Neural cell (in vitro differentiated cells): ENCODE results near the gene BLTP3B. TPM values are rescaled to one million over a fixed set of nuclear protein-coding genes. Genes with fewer than 3 reads are reported as not detected.
A peak's percentile ranks its signal among the peaks of the same experiment; 100 is the strongest.

Source experiments
- H2AFZ ChIP-seq: fragments of 200-600, 300-800 bp; sonication (generic), shearing (Covaris generic); 2 replicates; pipeline ENCODE4 v1.6.0; 2014; ENCODE audit warnings: low read depth, mild to moderate bottlenecking, antibody characterized with exemption, low read length, moderate library complexity
- H3F3A ChIP-seq: fragments of 200-600 bp; shearing (Covaris generic); 2 replicates; pipeline ENCODE4 v1.6.1; 2016; ENCODE audit warnings: mild to moderate bottlenecking, moderate library complexity, mixed read lengths, antibody characterized with exemption, low read length; ENCODE audit not compliant: insufficient read depth, poor library complexity, severe bottlenecking
- H3K27ac ChIP-seq: fragments of 200-600, 300-800 bp; sonication (generic), shearing (Covaris generic); 2 replicates; pipeline ENCODE4 v1.5.1; 2014; ENCODE audit warnings: mild to moderate bottlenecking, low read length, moderate library complexity
- H3K27me3 ChIP-seq: fragments of 300-800, 200-600 bp; sonication (generic), shearing (Covaris generic); 2 replicates; pipeline ENCODE4 v1.6.0; 2014; ENCODE audit warnings: mild to moderate bottlenecking, low read depth, low read length, moderate library complexity; ENCODE audit not compliant: insufficient read depth
- H3K36me3 ChIP-seq: fragments of 300-800, 200-600 bp; sonication (generic), shearing (Covaris generic); 2 replicates; pipeline ENCODE4 v1.5.1; 2014; ENCODE audit warnings: mild to moderate bottlenecking, antibody characterized with exemption, low read length, moderate library complexity; ENCODE audit not compliant: insufficient read depth
- H3K4me2 ChIP-seq: fragments of 300-800, 200-600 bp; sonication (generic), shearing (Covaris generic); 2 replicates; pipeline ENCODE4 v1.6.0; 2014; ENCODE audit warnings: mild to moderate bottlenecking, low read length
- H3K4me3 ChIP-seq: fragments of 300-800, 200-600 bp; sonication (generic), shearing (Covaris generic); 2 replicates; pipeline ENCODE4 v1.5.1; 2014; ENCODE audit warnings: mild to moderate bottlenecking, low read length, moderate library complexity
- H3K79me2 ChIP-seq: fragments of 200-600 bp; shearing (Covaris generic); replicated peaks from 2 replicates; pipeline ENCODE4 v1.6.0; 2014; ENCODE audit warnings: mild to moderate bottlenecking, low read length, moderate library complexity; ENCODE audit not compliant: insufficient read depth
- H3K9ac ChIP-seq: fragments of 300-800, 200-600 bp; sonication (generic), shearing (Covaris generic); 2 replicates; pipeline ENCODE4 v1.6.1; 2016; ENCODE audit warnings: mild to moderate bottlenecking, low read length, mixed read lengths
- H3K9me2 ChIP-seq: fragments of 200-600 bp; shearing (Covaris generic); 2 replicates; pipeline ENCODE4 v1.6.1; 2016; ENCODE audit warnings: mild to moderate bottlenecking, low read length, mixed read lengths; ENCODE audit not compliant: insufficient read depth
- H3K9me3 ChIP-seq: fragments of 200-600, 300-800 bp; sonication (generic), shearing (Covaris generic); 2 replicates; pipeline ENCODE4 v1.6.1; 2016; ENCODE audit warnings: mild to moderate bottlenecking, mixed run types, low read length, moderate library complexity, mixed read lengths
- H4K20me1 ChIP-seq: fragments of 200-600 bp; shearing (Covaris generic); 2 replicates; pipeline ENCODE4 v1.6.1; 2016; ENCODE audit warnings: mild to moderate bottlenecking, mixed run types; ENCODE audit not compliant: insufficient read depth
- EP300 ChIP-seq: fragments of 450-650 bp; conservative IDR thresholded peaks from 2 replicates; pipeline ENCODE4 v1.6.1; 2014; ENCODE audit warnings: antibody characterized with exemption, mild to moderate bottlenecking, moderate library complexity; ENCODE audit not compliant: poor library complexity, severe bottlenecking
- EZH2 ChIP-seq: fragments of 200-600, 300-800 bp; shearing (Covaris generic), sonication (generic); IDR thresholded peaks from 2 replicates; pipeline ENCODE4 v1.6.1; 2014; ENCODE audit warnings: antibody characterized with exemption, low read length, borderline replicate concordance, mild to moderate bottlenecking; ENCODE audit not compliant: insufficient read depth, poor library complexity, severe bottlenecking
- MXI1 ChIP-seq: fragments of 450-650 bp; conservative IDR thresholded peaks from 2 replicates; pipeline ENCODE4 v1.6.1; 2014; ENCODE audit warnings: antibody characterized with exemption, mild to moderate bottlenecking; ENCODE audit not compliant: poor library complexity, severe bottlenecking
- POLR2AphosphoS5 ChIP-seq: IDR thresholded peaks from 2 replicates; pipeline ENCODE4 v1.6.1; 2012
- RAD21 ChIP-seq: fragments of 450-650 bp; conservative IDR thresholded peaks from 2 replicates; pipeline ENCODE4 v1.6.1; 2014; ENCODE audit warnings: antibody characterized with exemption, mild to moderate bottlenecking, moderate library complexity
- SMC3 ChIP-seq: fragments of 450-650 bp; conservative IDR thresholded peaks from 2 replicates; pipeline ENCODE4 v1.6.1; 2014; ENCODE audit warnings: antibody characterized with exemption, mild to moderate bottlenecking, moderate library complexity; ENCODE audit not compliant: poor library complexity
- TAF1 ChIP-seq: IDR thresholded peaks from 2 replicates; pipeline ENCODE4 v1.6.1; 2012; ENCODE audit warnings: low read depth
- polyA plus RNA-seq: library from polyadenylated mRNA; depleted of rRNA; stranded (reverse); fragments of >200 nt; gene quantifications from 2 replicates; pipeline ENCODE4 v1.2.3, GENCODE V29; 2014
- TF ChIP-seq, protein P1 (sequence below): fragments of 450-650 bp; IDR thresholded peaks from 2 replicates; pipeline ENCODE4 v1.5.1; 2014; ENCODE audit warnings: antibody characterized with exemption, mild to moderate bottlenecking, moderate library complexity; ENCODE audit not compliant: poor library complexity, severe bottlenecking
- TF ChIP-seq, protein P2 (sequence below): IDR thresholded peaks from 2 replicates; pipeline ENCODE4 v1.6.1; 2012; ENCODE audit warnings: borderline replicate concordance

BLTP3B gene
- polyA plus RNA-seq, 1 donor from 2014 or later = 31.6 TPM

DNA sequence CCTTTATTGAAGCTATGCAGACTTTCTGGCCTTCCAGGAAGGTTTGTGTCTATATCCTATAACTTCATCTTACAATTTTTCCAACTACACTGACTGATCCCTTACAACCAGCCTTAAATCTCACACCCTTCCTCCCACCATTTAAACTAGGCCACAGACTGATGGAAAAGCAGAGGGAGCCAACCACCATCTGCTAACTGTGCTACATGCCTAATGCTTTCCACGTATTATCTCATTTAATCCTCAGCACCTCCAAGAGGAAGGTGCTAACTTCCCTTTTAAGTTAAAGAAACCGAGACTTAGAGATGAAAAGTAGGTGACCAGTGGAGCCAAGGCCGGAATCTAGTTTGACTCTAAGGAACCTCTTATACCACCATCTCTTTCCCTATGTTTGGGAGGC lies 22.7 kb upstream of the BLTP3B start:
- Histone ChIP-seq H4K20me1 (no peaks in the 10 kb centered on the region), H3K4me3 (no peak overlapping the region), H3K9me3 (no peaks in the 10 kb centered on the region), H3K79me2 (no peaks in the 10 kb centered on the region), H2AFZ (no peak overlapping the region), H3K36me3 (no peaks in the 10 kb centered on the region), H3K9me2 (no peaks in the 10 kb centered on the region), H3K27me3 (no peaks in the 10 kb centered on the region), H3K9ac (no peak overlapping the region), H3K4me2 (no peak overlapping the region), H3F3A (no peaks in the 10 kb centered on the region), H3K27ac (no peak overlapping the region)
- TF ChIP-seq SMC3 = no peak
- no peak for TF ChIP-seq MXI1
- no peak for TF ChIP-seq POLR2AphosphoS5
- TF ChIP-seq, protein P1, sequence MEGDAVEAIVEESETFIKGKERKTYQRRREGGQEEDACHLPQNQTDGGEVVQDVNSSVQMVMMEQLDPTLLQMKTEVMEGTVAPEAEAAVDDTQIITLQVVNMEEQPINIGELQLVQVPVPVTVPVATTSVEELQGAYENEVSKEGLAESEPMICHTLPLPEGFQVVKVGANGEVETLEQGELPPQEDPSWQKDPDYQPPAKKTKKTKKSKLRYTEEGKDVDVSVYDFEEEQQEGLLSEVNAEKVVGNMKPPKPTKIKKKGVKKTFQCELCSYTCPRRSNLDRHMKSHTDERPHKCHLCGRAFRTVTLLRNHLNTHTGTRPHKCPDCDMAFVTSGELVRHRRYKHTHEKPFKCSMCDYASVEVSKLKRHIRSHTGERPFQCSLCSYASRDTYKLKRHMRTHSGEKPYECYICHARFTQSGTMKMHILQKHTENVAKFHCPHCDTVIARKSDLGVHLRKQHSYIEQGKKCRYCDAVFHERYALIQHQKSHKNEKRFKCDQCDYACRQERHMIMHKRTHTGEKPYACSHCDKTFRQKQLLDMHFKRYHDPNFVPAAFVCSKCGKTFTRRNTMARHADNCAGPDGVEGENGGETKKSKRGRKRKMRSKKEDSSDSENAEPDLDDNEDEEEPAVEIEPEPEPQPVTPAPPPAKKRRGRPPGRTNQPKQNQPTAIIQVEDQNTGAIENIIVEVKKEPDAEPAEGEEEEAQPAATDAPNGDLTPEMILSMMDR = no peak
- TF ChIP-seq TAF1 = no peak
- no peak for TF ChIP-seq EZH2
- no peak for TF ChIP-seq RAD21
- no peak for TF ChIP-seq EP300
- TF ChIP-seq, protein P2, sequence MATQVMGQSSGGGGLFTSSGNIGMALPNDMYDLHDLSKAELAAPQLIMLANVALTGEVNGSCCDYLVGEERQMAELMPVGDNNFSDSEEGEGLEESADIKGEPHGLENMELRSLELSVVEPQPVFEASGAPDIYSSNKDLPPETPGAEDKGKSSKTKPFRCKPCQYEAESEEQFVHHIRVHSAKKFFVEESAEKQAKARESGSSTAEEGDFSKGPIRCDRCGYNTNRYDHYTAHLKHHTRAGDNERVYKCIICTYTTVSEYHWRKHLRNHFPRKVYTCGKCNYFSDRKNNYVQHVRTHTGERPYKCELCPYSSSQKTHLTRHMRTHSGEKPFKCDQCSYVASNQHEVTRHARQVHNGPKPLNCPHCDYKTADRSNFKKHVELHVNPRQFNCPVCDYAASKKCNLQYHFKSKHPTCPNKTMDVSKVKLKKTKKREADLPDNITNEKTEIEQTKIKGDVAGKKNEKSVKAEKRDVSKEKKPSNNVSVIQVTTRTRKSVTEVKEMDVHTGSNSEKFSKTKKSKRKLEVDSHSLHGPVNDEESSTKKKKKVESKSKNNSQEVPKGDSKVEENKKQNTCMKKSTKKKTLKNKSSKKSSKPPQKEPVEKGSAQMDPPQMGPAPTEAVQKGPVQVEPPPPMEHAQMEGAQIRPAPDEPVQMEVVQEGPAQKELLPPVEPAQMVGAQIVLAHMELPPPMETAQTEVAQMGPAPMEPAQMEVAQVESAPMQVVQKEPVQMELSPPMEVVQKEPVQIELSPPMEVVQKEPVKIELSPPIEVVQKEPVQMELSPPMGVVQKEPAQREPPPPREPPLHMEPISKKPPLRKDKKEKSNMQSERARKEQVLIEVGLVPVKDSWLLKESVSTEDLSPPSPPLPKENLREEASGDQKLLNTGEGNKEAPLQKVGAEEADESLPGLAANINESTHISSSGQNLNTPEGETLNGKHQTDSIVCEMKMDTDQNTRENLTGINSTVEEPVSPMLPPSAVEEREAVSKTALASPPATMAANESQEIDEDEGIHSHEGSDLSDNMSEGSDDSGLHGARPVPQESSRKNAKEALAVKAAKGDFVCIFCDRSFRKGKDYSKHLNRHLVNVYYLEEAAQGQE = no peak

DNA sequence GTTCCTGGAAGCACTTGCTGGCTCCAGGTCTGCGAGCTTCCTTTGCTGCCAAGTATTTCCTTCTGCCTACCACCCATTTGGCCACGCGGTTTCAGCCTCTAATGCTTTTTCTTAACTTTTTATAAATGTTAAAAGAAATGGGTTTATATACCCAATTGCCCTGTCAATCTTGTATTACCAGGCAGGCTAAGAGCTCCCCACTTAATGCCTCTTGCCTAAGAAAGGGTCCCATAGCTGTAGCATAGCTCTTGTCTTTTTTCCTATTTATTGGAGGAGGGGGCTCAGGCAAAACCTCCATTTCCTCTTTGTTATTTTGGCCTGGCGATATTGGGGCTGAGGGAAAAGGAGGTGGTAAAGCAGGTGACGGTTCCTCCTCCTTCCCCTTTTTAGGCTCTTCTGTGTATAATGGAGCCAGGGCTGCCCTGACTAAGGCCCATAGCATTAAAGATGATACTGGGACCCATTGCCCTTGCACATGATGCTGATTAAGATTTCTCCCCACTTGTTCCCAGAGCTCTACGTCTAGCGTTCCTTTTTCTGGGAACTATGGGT lies 21.6 kb upstream of the BLTP3B start:
- peak overlapping the region; percentile 50 for H3K27ac ChIP-seq
- no peaks in the 10 kb centered on the region for H3K36me3 ChIP-seq
- no peaks in the 10 kb centered on the region for H4K20me1 ChIP-seq
- peak overlapping the region; percentile 56 for H3K4me2 ChIP-seq
- H3K4me3 ChIP-seq = peak overlapping the region; percentile 57
- H3F3A ChIP-seq = no peaks in the 10 kb centered on the region
- no peaks in the 10 kb centered on the region for H3K9me2 ChIP-seq
- peak overlapping the region; percentile 52 for H3K9ac ChIP-seq
- TF ChIP-seq, protein P2 = peak; percentile 9
- TF ChIP-seq, protein P1 = no peak
- no peaks in the 10 kb centered on the region for H3K27me3 ChIP-seq
- no peaks in the 10 kb centered on the region for H3K79me2 ChIP-seq
- peak overlapping the region; percentile 66 for H2AFZ ChIP-seq
- no peaks in the 10 kb centered on the region for H3K9me3 ChIP-seq
